Liver (tissue), 9 donors: Measurements from ENCODE around the gene GATA2. TPM values are rescaled to one million over a fixed set of nuclear protein-coding genes. Genes with fewer than 3 reads are reported as not detected.

Experiments
- DNase-seq: peaks from one replicate; pipeline ENCODE4 v3.0.0-alpha.2; 2017; ENCODE audit warnings: low spot score
- H3K27ac ChIP-seq, 2 donors: one replicate each; pipeline ENCODE4 v1.7.0; 2013; ENCODE audit warnings: inconsistent platforms in 2 of 2, low read length in 2 of 2, control low read depth in 1 of 2, low read depth in 1 of 2, mild to moderate bottlenecking in 1 of 2
- H3K27me3 ChIP-seq, 4 donors: one replicate each; pipeline versions ENCODE4 v1.6.1 to v1.7.0; 2013; ENCODE audit warnings: low read length in 3 of 4, inconsistent platforms in 1 of 4, mild to moderate bottlenecking in 1 of 4, moderate library complexity in 1 of 4; ENCODE audit not compliant: control insufficient read depth in 4 of 4, insufficient read depth in 4 of 4
- H3K36me3 ChIP-seq, 4 donors: one replicate each; pipeline versions ENCODE4 v1.6.1 to v1.7.0; 2013; ENCODE audit warnings: low read length in 3 of 4, mild to moderate bottlenecking in 3 of 4, low read depth in 1 of 4, moderate library complexity in 1 of 4; ENCODE audit not compliant: control insufficient read depth in 4 of 4, insufficient read depth in 3 of 4
- H3K4me1 ChIP-seq, 4 donors: one replicate each; pipeline versions ENCODE4 v1.6.1 to v1.7.0; 2013; ENCODE audit warnings: low read length in 3 of 4, mild to moderate bottlenecking in 3 of 4, moderate library complexity in 1 of 4; ENCODE audit not compliant: control insufficient read depth in 4 of 4, insufficient read depth in 4 of 4
- H3K4me3 ChIP-seq, 3 donors: one replicate each; pipeline versions ENCODE4 v1.6.1 to v1.7.0; 2013; ENCODE audit warnings: low read length in 3 of 3, control low read depth in 1 of 3, low read depth in 1 of 3, mild to moderate bottlenecking in 1 of 3
- H3K9ac ChIP-seq, 2 donors: one replicate each; pipeline ENCODE4 v1.7.0; 2013; ENCODE audit warnings: low read length in 2 of 2, mild to moderate bottlenecking in 2 of 2, moderate library complexity in 2 of 2, control low read depth in 1 of 2, low read depth in 1 of 2
- H3K9me3 ChIP-seq, 4 donors: one replicate each; pipeline versions ENCODE4 v1.6.1 to v1.7.0; 2013; ENCODE audit warnings: low read length in 3 of 4; ENCODE audit not compliant: control insufficient read depth in 4 of 4
- ATF3 ChIP-seq: IDR thresholded peaks from 2 replicates; pipeline ENCODE4 v1.6.1; 2016; ENCODE audit warnings: antibody characterized with exemption
- CTCF ChIP-seq: fragments of 150-350 bp; IDR thresholded peaks from 2 replicates; pipeline ENCODE4 v1.5.1; 2017; ENCODE audit warnings: improper control_type of control experiment, low read depth, low read length; ENCODE audit not compliant: missing input control
- EGR1 ChIP-seq, 2 donors: IDR thresholded peaks; 2 replicates each; pipeline ENCODE4 v1.6.1; 2016 to 2018; ENCODE audit warnings: antibody characterized with exemption in 2 of 2, low read depth in 2 of 2
- FOXA2 ChIP-seq: IDR thresholded peaks from 2 replicates; pipeline ENCODE4 v1.6.1; 2016; ENCODE audit warnings: antibody characterized with exemption
- GABPA ChIP-seq, 2 donors: IDR thresholded peaks in 1 of 2; conservative IDR thresholded peaks in 1 of 2; 2 replicates each; pipeline ENCODE4 v1.6.1; 2016; ENCODE audit warnings: antibody characterized with exemption in 2 of 2, mild to moderate bottlenecking in 1 of 2, moderate library complexity in 1 of 2
- HNF4A ChIP-seq, 2 donors: conservative IDR thresholded peaks; 2 replicates each; pipeline ENCODE4 v1.6.1; 2016; ENCODE audit warnings: antibody characterized with exemption in 2 of 2, mild to moderate bottlenecking in 2 of 2
- JUND ChIP-seq, 2 donors: IDR thresholded peaks; 2 replicates each; pipeline ENCODE4 v1.6.1; 2016; ENCODE audit warnings: antibody characterized with exemption in 2 of 2
- MAX ChIP-seq: IDR thresholded peaks from 2 replicates; pipeline ENCODE4 v1.6.1; 2016; ENCODE audit warnings: antibody characterized with exemption
- NR2F2 ChIP-seq: IDR thresholded peaks from 2 replicates; pipeline ENCODE4 v1.6.1; 2016; ENCODE audit warnings: antibody characterized with exemption
- REST ChIP-seq: IDR thresholded peaks from 2 replicates; pipeline ENCODE4 v1.6.1; 2016; ENCODE audit warnings: antibody characterized with exemption, mild to moderate bottlenecking
- RXRA ChIP-seq, 2 donors: IDR thresholded peaks; 2 replicates each; pipeline ENCODE4 v1.6.1; 2017 to 2018; ENCODE audit warnings: antibody characterized with exemption in 2 of 2, mild to moderate bottlenecking in 1 of 2
- TAF1 ChIP-seq: conservative IDR thresholded peaks from 2 replicates; pipeline ENCODE4 v1.6.1; 2016; ENCODE audit warnings: antibody characterized with exemption, mild to moderate bottlenecking
- YY1 ChIP-seq: IDR thresholded peaks from 2 replicates; pipeline ENCODE4 v1.6.1; 2016; ENCODE audit warnings: antibody characterized with exemption, mild to moderate bottlenecking
- ZBTB33 ChIP-seq: IDR thresholded peaks from 2 replicates; pipeline ENCODE4 v1.6.1; 2016; ENCODE audit warnings: antibody characterized with exemption
- WGBS: extraction: QIAGEN DNeasy Blood & Tissue Kit; methylation state at CpG from one replicate; pipeline ENCODE4 v1.1.7; 2013; 5-methylcytosine and 5-hydroxymethylcytosine counted together
- polyA plus RNA-seq, 2 donors: library from polyadenylated mRNA; stranded (reverse) in 1 of 2; unstranded in 1 of 2; fragments of 200-250 nt in 1 of 2; fragments of >200 nt in 1 of 2; fragmentation: Nextera tagmentation in 1 of 2; extraction: Ambion mirVana in 1 of 2; gene quantifications; one replicate each; pipeline versions ENCODE4 v1.2.1 to v1.2.3, GENCODE V29; 2013 to 2015
- total RNA-seq, 2 donors: library from RNA; depleted of rRNA; stranded (reverse); fragments of >200 nt; gene quantifications; one replicate each; pipeline ENCODE4 v1.2.3, GENCODE V29; 2014
- donor health status: healthy.
- donor health status: healthy.
- donor health status: healthy.
- donor health status: healthy.
- donor health status: healthy.

The GATA2 gene
- total and polyA plus RNA-seq, 4 donors, result 0.25 to 2.8 (median 0.54) TPM

GRCh38 chr3:128485282-128486204 is 7.5 kb downstream of the GATA2 start (continued):
- no peak for TF ChIP-seq ZBTB33
- TF ChIP-seq MAX, result no peak

- 27% methylated on average over 16 of the region's 16 CpGs for WGBS
- DNase-seq, result no peak
- H3K27me3 ChIP-seq, result peaks cover 10 to 15% (median 11%) of the 10 kb centered on the region in 4 donors
- no peak overlapping the region for H3K9ac ChIP-seq
- H3K27ac ChIP-seq, result no peak overlapping the region
- H3K9me3 ChIP-seq, result no peaks in the 10 kb centered on the region
- H3K4me3 ChIP-seq, result no peak overlapping the region
- TF ChIP-seq YY1 (no peak), TAF1 (no peak), GABPA (IDR thresholded peaks at IDR 0.05 in 1 of 2, conservative IDR thresholded peaks at IDR 0.05 in 1 of 2) (no peak), RXRA (IDR thresholded peaks at IDR 0.05) (no peak), FOXA2 (no peak), MAX (no peak), JUND (IDR thresholded peaks at IDR 0.05) (no peak), EGR1 (IDR thresholded peaks at IDR 0.05; ENCODE audit: low read depth in 2 of 2) (no peak), ATF3 (no peak), REST (no peak), HNF4A (conservative IDR thresholded peaks at IDR 0.05) (no peak), CTCF (no peak), NR2F2 (no peak), ZBTB33 (no peak)
- H3K36me3 ChIP-seq, result no peaks in the 10 kb centered on the region
- peaks cover 14 to 31% (median 28%) of the 10 kb centered on the region in 4 donors for H3K4me1 ChIP-seq
These were observed 8.4 kb downstream of the GATA2 start for GRCh38 chr3:128484404-128485281.
